ENCODE measurements around the gene MEX3D. TPM values are rescaled to one million over a fixed set of nuclear protein-coding genes. Genes with fewer than 3 reads are reported as not detected.
A peak's percentile ranks its signal among the peaks of the same experiment; 100 is the strongest.

The MEX3D gene
- total RNA-seq, 1 donor from 2014 or later = 6.4 TPM

GRCh38 chr19:1579222-1579621 lies 11.1 kb upstream of the MEX3D start:
- Histone ChIP-seq H3K4me3 (no peak overlapping the region), H3K9me3 (replicated peaks) (no peaks in the 10 kb centered on the region), H3K27ac (replicated peaks) (no peak overlapping the region), H3K27me3 (ENCODE audit: low read depth) (no peaks in the 10 kb centered on the region), H3K4me1 (peaks cover 14% of the 10 kb centered on the region), H3K36me3 (peaks cover 74% of the 10 kb centered on the region)
- TF ChIP-seq, protein P1, sequence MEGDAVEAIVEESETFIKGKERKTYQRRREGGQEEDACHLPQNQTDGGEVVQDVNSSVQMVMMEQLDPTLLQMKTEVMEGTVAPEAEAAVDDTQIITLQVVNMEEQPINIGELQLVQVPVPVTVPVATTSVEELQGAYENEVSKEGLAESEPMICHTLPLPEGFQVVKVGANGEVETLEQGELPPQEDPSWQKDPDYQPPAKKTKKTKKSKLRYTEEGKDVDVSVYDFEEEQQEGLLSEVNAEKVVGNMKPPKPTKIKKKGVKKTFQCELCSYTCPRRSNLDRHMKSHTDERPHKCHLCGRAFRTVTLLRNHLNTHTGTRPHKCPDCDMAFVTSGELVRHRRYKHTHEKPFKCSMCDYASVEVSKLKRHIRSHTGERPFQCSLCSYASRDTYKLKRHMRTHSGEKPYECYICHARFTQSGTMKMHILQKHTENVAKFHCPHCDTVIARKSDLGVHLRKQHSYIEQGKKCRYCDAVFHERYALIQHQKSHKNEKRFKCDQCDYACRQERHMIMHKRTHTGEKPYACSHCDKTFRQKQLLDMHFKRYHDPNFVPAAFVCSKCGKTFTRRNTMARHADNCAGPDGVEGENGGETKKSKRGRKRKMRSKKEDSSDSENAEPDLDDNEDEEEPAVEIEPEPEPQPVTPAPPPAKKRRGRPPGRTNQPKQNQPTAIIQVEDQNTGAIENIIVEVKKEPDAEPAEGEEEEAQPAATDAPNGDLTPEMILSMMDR (IDR thresholded peaks at IDR 0.05; ENCODE audit: borderline replicate concordance) = no peak
- intact Hi-C loops (cut with micrococcal nuclease) = no loop called here
- DNase-seq = no peak

DNA sequence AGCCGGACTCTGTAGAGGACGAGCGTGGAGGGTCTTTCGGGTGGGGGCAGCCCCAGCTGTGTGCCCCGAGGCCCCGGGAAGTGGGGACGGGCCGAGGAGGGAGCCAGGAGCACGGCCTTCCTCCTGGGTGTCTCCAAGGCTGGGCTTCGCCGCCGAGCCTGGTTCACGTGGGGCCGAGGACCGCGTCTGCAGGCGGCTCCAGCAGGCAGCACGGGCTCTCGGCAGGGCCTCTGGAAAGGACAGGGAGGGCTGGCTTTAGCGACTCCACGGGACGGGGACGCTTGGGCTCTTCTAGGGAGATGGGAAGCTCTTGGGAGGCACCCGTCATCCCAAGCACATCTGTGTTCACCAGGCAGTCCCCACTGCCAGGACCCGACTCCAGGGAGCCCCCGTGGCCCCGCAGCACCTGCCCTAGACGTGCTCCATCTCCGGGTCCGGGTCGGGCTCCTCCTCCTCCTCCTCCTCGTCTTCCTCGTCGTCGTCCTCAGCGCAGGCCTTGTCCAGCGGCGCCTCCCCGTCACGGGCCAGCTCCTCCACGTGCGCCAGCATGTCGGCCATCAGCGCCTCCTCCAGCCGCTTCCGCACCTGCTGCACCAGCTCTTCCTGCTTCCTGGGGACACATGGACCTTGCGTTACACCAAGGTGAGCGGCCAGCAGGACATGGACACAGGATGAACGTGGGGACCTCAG lies 9.9 kb upstream of the MEX3D start:
- Histone ChIP-seq H3K27ac (replicated peaks) (peak overlapping the region; percentile 71), H3K4me3 (peak overlapping the region; percentile 15), H3K36me3 (peaks cover 63% of the 10 kb centered on the region), H3K9me3 (replicated peaks) (no peaks in the 10 kb centered on the region), H3K4me1 (peaks cover 14% of the 10 kb centered on the region), H3K27me3 (ENCODE audit: low read depth) (no peaks in the 10 kb centered on the region)
- intact Hi-C loops (cut with micrococcal nuclease) = no loop called here
- TF ChIP-seq, protein P1 (IDR thresholded peaks at IDR 0.05; ENCODE audit: borderline replicate concordance) = no peak
- DNase-seq = no peak

GRCh38 chr19:1577090-1577928 lies 9.2 kb upstream of the MEX3D start:
- Histone ChIP-seq H3K27me3 (ENCODE audit: low read depth) (no peaks in the 10 kb centered on the region), H3K27ac (replicated peaks) (peak overlapping the region; percentile 71), H3K36me3 (peaks cover 56% of the 10 kb centered on the region), H3K4me3 (peak overlapping the region; percentile 15), H3K4me1 (peaks cover 14% of the 10 kb centered on the region), H3K9me3 (replicated peaks) (no peaks in the 10 kb centered on the region)
- TF ChIP-seq, protein P1 (IDR thresholded peaks at IDR 0.05; ENCODE audit: borderline replicate concordance) = no peak
- peak; percentile 58 for DNase-seq
- intact Hi-C loops (cut with micrococcal nuclease) = no loop called here

DNA sequence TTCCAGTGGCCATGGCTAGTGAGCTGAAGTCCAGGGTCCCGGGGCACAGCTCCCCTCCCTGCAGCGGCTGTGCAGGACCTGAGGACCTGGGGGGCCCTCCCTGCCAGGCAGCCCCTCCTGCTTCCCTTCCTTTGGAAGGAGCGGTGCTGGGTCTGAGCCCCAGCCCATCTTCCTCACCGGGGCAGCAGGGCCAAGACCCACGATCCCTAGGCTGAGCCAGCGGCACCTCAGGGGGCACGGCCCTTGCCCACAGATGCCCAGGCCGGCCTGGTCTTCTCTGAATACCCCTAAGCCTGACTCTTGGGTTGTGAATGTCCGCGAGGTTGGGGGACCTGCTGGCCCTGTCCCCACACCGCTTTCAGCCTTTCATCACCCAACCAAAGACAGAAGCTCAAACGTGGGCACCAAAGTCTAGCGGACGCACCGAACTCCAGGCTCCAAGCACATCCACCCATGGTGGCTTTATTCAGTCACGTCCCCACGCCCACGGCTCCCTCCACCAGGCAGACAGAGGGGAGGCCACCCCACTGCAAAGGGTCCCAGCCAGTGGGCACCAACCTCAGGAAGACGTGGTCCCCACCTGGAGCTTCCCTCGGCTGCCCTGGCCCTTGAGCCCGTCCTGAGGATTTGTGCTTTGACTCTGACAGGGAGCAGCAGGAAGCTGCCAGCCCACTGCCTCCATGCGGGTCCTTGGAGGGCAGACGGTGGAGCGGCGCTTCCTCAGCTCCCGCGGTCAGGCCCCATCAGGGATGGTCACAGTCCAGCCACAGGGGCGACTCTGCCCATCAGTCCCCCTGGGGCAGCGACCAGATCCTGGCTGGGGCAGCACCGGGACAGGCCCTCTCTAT lies 8.3 kb upstream of the MEX3D start:
- no peaks in the 10 kb centered on the region for H3K27me3 ChIP-seq (ENCODE audit: low read depth)
- DNase-seq = no peak
- TF ChIP-seq, protein P1 (IDR thresholded peaks at IDR 0.05; ENCODE audit: borderline replicate concordance) = no peak
- H3K9me3 ChIP-seq (replicated peaks) = no peaks in the 10 kb centered on the region
- H3K4me1 ChIP-seq = peaks cover 14% of the 10 kb centered on the region
- peak overlapping the region; percentile 71 for H3K27ac ChIP-seq (replicated peaks)
- intact Hi-C loops (cut with micrococcal nuclease) = no loop called here
- H3K4me3 ChIP-seq = no peak overlapping the region
- H3K36me3 ChIP-seq = peaks cover 47% of the 10 kb centered on the region
